Heart right ventricle (tissue), 16 donors: ENCODE measurements around the gene MOSPD3. TPM values are rescaled to one million over a fixed set of nuclear protein-coding genes. Genes with fewer than 3 reads are reported as not detected.
A peak's percentile ranks its signal among the peaks of the same experiment; 100 is the strongest.

Source experiments
- ATAC-seq, 8 donors: fragments of 200-7000 bp; cut with Tn5 transposase; one replicate each; pipeline ENCODE4 v1.9.1; 2020; ENCODE audit warnings: mild to moderate bottlenecking in 8 of 8, moderate library complexity in 8 of 8, moderate number of reproducible peaks in 1 of 8
- DNase-seq, 2 donors: peaks; one replicate each; pipeline ENCODE4 v3.0.0-alpha.2; 2020
- H3K27ac ChIP-seq, 10 donors: fragments of 200-600 bp; sonication (generic) in 2 of 10; one replicate each; pipeline versions ENCODE4 v1.5.0 to v1.8.0; 2020 to 2022; ENCODE audit warnings: mild to moderate bottlenecking in 3 of 10
- H3K27me3 ChIP-seq, 7 donors: fragments of 200-600 bp; one replicate each; pipeline ENCODE4 v1.8.0; 2021 to 2022; ENCODE audit warnings: mild to moderate bottlenecking in 2 of 7
- H3K36me3 ChIP-seq, 9 donors: fragments of 200-600 bp; sonication (generic) in 1 of 9; one replicate each; pipeline versions ENCODE4 v1.5.0 to v1.8.0; 2020 to 2022; ENCODE audit warnings: mild to moderate bottlenecking in 2 of 9
- H3K4me1 ChIP-seq, 9 donors: fragments of 200-600 bp; sonication (generic) in 1 of 9; one replicate each; pipeline versions ENCODE4 v1.5.0 to v1.8.0; 2020 to 2022; ENCODE audit warnings: mild to moderate bottlenecking in 4 of 9
- H3K4me3 ChIP-seq, 10 donors: fragments of 200-600 bp; sonication (generic) in 2 of 10; one replicate each; pipeline versions ENCODE4 v1.5.0 to v1.8.0; 2020 to 2022; ENCODE audit warnings: mild to moderate bottlenecking in 7 of 10, moderate library complexity in 2 of 10
- H3K9me3 ChIP-seq, 11 donors: fragments of 200-600 bp in 10 of 11; sonication (generic) in 2 of 11; one replicate each; pipeline versions ENCODE4 v1.5.0 to v1.8.0; 2013 to 2022; ENCODE audit warnings: mild to moderate bottlenecking in 2 of 11, control low read depth in 1 of 11, moderate library complexity in 1 of 11
- WGBS, 2 donors: extraction: QIAGEN DNeasy Blood & Tissue Kit; methylation state at CpG; one replicate each; pipeline ENCODE4 v1.1.7; 2013; ENCODE audit warnings: inconsistent platforms in 1 of 2; 5-methylcytosine and 5-hydroxymethylcytosine counted together
- intact Hi-C, 10 donors: fragments of 100-400 bp; cut with DNase I; formaldehyde crosslinking; loops; one replicate each; pipeline versions ENCODE4 v1.11.1 to v1.14.2; 2022
- polyA plus RNA-seq, 2 donors: library from polyadenylated mRNA; stranded (reverse); fragments of 200-250 nt; gene quantifications; one replicate each; pipeline ENCODE4 v1.2.3, GENCODE V29; 2013
- total RNA-seq, 10 donors: library from RNA; stranded (reverse); fragmentation: NEBNext Ultra II Directional in 3 of 10; extraction: Animal tissue kit (Norgen Biotek cat#: 25700) in 3 of 10; gene quantifications; one replicate each; pipeline versions ENCODE4 v1.2.1 to v1.2.4, GENCODE V29; 2021 to 2023
- TF ChIP-seq, protein P1 (sequence below), 9 donors: fragments of 200-600 bp; sonication (generic) in 2 of 9; IDR thresholded peaks; one replicate each; pipeline versions ENCODE4 v1.5.0 to v1.8.0; 2021 to 2022; ENCODE audit warnings: antibody characterized with exemption in 9 of 9, mild to moderate bottlenecking in 5 of 9, moderate library complexity in 1 of 9
- donor health status: Arrhythmogenic right ventricular cardiomyopathy.
- donor health status: ischemic (EF 13 %, LVEDD 7.1; RV severe dilation, severe dysfunction).
- donor health status: healthy with polysubstance abuse.
- donor health status: DM: no; HTN: yes; CAD: no.
- donor health status: DM: no; HTN: no; CAD: no.
- donor health status: ischemic (EF 25% LVEDD 6.9; RV normal size, moderate dysfunction).
- donor health status: ischemic (EF 25% LVEDD 5.7; RV mildly dilated, moderate dysfunction).
- donor health status: healthy.
- donor health status: DM: yes; HTN: yes; CAD: no.
- donor health status: Ischemic cardiomyopathy.
- donor health status: ischemic (EF 35%, LVEDD 5.7; RV mildly dilated, moderate dysfunction).
- donor health status: nonischemic (EF 11% LVEDD 7.7; RV severe dilation, severe dysfunction).
- donor health status: DM: yes; HTN: yes; CAD: no.
- donor health status: PGD.
- donor health status: ischemic (EF 29% LVEDD 5.4; RV normal size, mild dysfunction).
- donor health status: nonischemic (EF 23%, LVEDD 6.1; RV moderate dilation, normal function).

Gene MOSPD3
- total and polyA plus RNA-seq, 12 donors, result 8.0 to 12.6 (median 10.9) TPM

DNA sequence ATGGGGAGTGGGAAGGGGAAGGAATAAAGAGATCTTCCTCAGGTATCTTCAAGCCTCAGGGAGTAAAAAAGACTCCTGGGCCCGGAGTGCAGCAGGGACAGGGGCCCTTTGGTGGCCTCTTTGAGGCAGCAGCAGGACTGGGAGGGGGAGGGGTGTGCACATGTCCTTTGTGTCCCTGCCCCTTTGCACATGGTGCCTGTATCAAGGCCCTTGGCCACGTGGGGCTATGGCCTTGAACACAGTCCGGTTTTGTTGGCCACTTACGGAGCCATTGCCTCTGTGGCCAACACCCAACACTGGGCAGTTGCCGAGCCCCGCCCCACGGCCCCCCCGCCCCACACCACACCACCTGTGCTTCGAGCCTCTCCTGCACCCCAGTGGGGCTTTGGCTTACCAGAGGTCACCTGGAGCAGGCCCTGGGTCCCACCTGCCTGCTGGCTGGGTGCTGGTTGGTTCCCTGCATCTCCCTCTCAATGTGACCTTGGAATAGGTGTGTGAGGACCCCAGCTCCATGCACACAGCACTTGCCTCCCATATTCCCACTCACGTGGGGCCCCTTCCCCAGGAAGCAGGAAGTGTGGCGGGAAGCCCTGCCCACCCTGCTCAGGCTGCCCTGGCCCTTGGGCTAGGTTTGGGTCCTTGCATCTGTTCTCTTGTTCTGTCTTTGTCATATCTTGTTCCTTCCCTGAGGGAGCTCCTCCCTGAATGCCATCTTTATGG is 44.0 kb upstream of the MOSPD3 start:
- ATAC-seq (peak in 1 of 8 donors; percentile 1), DNase-seq (no peak)
- H3K4me3 ChIP-seq, result no peak overlapping the region
- H3K9me3 ChIP-seq, result no peaks in the 10 kb centered on the region
- H3K4me1 ChIP-seq, result peaks cover 0 to 33% (median 15%) of the 10 kb centered on the region in 9 donors
- H3K36me3 ChIP-seq, result peaks cover 0 to 9% (median 0%) of the 10 kb centered on the region in 9 donors
- intact Hi-C loops, result loop anchor here in 3 of 10 donors (2.0 to 5.0 kb wide), 2 partner anchors 114 to 124 kb away; partner anchors contain the start of gene GIGYF1 (in 2 of the 3)
- peaks cover 0 to 18% (median 0%) of the 10 kb centered on the region in 7 donors for H3K27me3 ChIP-seq
- no peak overlapping the region for H3K27ac ChIP-seq
- WGBS, 2 donors, result 64 to 80% methylated on average over 11 of the region's 11 CpGs
- TF ChIP-seq, protein P1, sequence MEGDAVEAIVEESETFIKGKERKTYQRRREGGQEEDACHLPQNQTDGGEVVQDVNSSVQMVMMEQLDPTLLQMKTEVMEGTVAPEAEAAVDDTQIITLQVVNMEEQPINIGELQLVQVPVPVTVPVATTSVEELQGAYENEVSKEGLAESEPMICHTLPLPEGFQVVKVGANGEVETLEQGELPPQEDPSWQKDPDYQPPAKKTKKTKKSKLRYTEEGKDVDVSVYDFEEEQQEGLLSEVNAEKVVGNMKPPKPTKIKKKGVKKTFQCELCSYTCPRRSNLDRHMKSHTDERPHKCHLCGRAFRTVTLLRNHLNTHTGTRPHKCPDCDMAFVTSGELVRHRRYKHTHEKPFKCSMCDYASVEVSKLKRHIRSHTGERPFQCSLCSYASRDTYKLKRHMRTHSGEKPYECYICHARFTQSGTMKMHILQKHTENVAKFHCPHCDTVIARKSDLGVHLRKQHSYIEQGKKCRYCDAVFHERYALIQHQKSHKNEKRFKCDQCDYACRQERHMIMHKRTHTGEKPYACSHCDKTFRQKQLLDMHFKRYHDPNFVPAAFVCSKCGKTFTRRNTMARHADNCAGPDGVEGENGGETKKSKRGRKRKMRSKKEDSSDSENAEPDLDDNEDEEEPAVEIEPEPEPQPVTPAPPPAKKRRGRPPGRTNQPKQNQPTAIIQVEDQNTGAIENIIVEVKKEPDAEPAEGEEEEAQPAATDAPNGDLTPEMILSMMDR (IDR thresholded peaks at IDR 0.05), result no peak

DNA sequence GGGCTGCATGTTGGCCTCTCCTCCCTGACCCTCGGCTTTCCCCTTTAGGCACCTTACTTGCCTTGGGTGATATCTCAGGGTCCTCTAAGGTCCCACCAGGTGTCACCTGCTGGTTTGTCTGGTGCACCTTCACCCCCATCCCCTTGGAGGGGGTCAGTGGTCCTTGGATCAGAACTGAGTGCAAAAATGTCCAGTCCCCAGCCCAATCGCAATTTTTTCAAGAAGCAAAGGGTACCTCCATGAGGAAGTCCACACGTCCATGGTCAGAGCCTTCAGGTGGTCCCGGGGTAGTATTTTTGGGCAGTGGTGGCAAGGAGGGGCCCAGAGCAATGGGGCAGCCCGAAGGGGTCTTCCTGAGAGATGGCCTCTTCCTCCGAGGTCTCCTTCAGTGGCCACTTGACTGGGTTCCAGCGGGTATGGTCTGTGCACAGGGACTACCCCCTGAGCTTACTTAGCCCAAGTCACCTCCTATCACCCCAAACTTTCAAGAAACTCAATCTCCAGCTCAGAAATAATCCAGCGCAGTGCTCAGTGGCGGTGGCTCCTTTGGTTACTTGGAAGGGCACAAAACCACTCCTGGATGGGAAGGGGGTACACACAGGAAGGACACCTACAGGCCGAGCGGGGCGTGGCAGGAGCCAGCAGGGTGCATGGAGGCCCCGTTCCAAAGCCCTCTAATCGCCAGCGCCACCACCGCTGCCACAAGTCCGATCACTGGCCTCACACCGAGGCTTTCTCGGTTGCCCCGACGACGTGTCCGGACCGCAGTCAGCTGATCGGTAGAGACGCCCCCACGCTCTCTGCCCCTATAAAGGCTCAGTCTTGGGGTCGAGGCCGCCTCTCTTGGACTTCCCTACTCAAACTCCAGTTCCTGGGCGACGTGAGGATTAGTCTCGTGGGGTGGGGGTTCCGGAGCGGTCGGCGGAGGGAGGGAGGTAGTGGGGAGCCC is 43.2 kb upstream of the MOSPD3 start:
- peak overlapping the region in 2 of 10 donors; percentile 5 to 38 for H3K27ac ChIP-seq
- H3K9me3 ChIP-seq, result no peaks in the 10 kb centered on the region
- intact Hi-C loops, result loop anchor here in 3 of 10 donors (2.0 to 5.0 kb wide), 2 partner anchors 114 to 123 kb away; partner anchors contain the start of gene GIGYF1 (in 2 of the 3)
- H3K4me3 ChIP-seq, result peak overlapping the region in 9 of 10 donors; percentile 22 to 54 (median 43)
- WGBS, 2 donors, result 24 to 25% methylated on average over 36 of the region's 36 CpGs
- peak; percentile 12 to 48 (median 30) for ATAC-seq
- DNase-seq, result peak in 1 of 2 donors; percentile 40
- TF ChIP-seq, protein P1 (IDR thresholded peaks at IDR 0.05), result peak in 7 of 9 donors; percentile 21 to 44 (median 32)
- H3K4me1 ChIP-seq, result peaks cover 0 to 27% (median 15%) of the 10 kb centered on the region in 9 donors
- H3K36me3 ChIP-seq, result peaks cover 0 to 16% (median 3%) of the 10 kb centered on the region in 9 donors
- peaks cover 0 to 18% (median 0%) of the 10 kb centered on the region in 7 donors for H3K27me3 ChIP-seq

DNA sequence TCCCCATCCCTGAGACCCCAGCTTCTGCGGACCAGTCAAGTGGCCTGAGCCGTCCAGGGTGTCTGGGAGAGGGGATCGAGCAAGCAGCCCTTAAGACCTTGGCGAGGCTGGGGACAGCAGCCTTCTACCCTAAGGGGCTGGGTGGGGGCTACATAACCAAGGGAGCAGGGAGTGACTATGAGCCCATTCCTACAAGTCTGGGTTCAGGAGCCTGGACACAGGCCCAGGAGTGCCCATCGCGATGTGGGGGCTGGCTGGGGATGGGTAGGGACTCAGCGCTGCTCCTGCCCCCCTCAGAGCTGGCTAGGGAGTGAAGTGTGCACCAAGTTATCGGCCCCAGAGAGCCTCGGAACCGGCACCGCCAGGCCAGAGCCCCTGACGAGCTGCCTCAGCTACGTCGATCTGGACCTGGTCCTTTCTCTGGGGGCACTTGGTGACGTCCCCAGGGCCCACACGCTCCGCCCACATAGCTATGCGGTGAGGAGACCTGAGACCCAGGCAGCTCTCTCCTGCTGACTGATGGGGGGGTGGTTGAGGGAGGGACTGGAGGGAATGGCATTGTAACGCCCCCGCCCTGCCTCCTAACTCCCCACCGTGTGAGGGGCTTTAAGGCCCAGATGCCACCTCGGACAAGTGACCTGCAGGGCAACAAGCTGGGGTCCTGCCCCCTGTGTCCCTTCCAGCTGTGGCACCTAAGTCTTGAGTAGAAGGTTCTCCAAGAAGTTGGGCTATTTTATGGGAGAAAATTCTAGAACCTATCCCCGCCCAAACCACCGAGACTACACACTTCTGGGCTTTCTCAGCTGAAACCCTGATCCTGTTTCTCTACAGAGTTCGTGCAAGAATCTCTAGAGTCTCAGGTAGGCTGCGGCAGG is 41.1 kb upstream of the MOSPD3 start:
- Histone ChIP-seq H3K36me3 (peaks cover 0 to 36% (median 22%) of the 10 kb centered on the region in 9 donors), H3K4me1 (peaks cover 0 to 26% (median 15%) of the 10 kb centered on the region in 9 donors), H3K4me3 (no peak overlapping the region), H3K27me3 (peaks cover 0 to 18% (median 0%) of the 10 kb centered on the region in 7 donors), H3K27ac (no peak overlapping the region), H3K9me3 (no peaks in the 10 kb centered on the region)
- intact Hi-C loops, result no loop called here
- no peak for DNase-seq
- WGBS, 2 donors, result 69 to 73% methylated on average over 26 of the region's 26 CpGs
- no peak for ATAC-seq
- TF ChIP-seq, protein P1 (IDR thresholded peaks at IDR 0.05), result no peak
